HepG2 (cell line): ENCODE results near the gene MIF4GD. TPM values are rescaled to one million over a fixed set of nuclear protein-coding genes. Genes with fewer than 3 reads are reported as not detected.

Source experiments
- AGO1 ChIP-seq: fragments of 200-400 bp; formaldehyde crosslinking; IDR thresholded peaks from 2 replicates; pipeline ENCODE4 v1.6.1; 2017; ENCODE audit warnings: mild to moderate bottlenecking, low read depth, low read length, moderate library complexity; ENCODE audit not compliant: poor library complexity, severe bottlenecking
- AHR ChIP-seq: IDR thresholded peaks from 2 replicates; pipeline ENCODE4 v1.6.1; 2018; ENCODE audit warnings: missing genetic modification reagents, missing compliant biosample characterization
- CENPT ChIP-seq: sonication (generic); formaldehyde crosslinking; IDR thresholded peaks from 2 replicates; pipeline ENCODE4 v1.8.0; 2022; ENCODE audit warnings: low read depth, mild to moderate bottlenecking, moderate library complexity, missing genetic modification reagents
- CHCHD3 ChIP-seq: sonication (generic); formaldehyde crosslinking; IDR thresholded peaks from 2 replicates; pipeline ENCODE4 v1.8.0; 2022; ENCODE audit warnings: mild to moderate bottlenecking, missing genetic modification reagents, moderate library complexity
- FOXC1 ChIP-seq: sonication (generic); formaldehyde crosslinking; IDR thresholded peaks from 2 replicates; pipeline ENCODE4 v1.8.0; 2022; ENCODE audit warnings: mild to moderate bottlenecking, missing genetic modification reagents, borderline replicate concordance
- FOXK1 ChIP-seq: sonication (generic); formaldehyde crosslinking; IDR thresholded peaks from 2 replicates; pipeline ENCODE4 v1.4.0; 2020; ENCODE audit warnings: low read depth, missing genetic modification reagents, borderline replicate concordance
- FOXP1 ChIP-seq, 2 experiments: fragments of 450-650 bp in 1 of 2; IDR thresholded peaks; 2 replicates each; pipeline ENCODE4 v1.6.1; 2017 to 2018; ENCODE audit warnings: antibody characterized with exemption in 1 of 2
- KDM5B ChIP-seq: sonication (generic); formaldehyde crosslinking; IDR thresholded peaks from 2 replicates; pipeline ENCODE4 v1.4.0; 2020; ENCODE audit warnings: missing genetic modification reagents, mild to moderate bottlenecking, borderline replicate concordance
- KLF11 ChIP-seq: IDR thresholded peaks from 2 replicates; pipeline ENCODE4 v1.6.1; 2016; ENCODE audit warnings: missing compliant biosample characterization
- KLF6 ChIP-seq: IDR thresholded peaks from 2 replicates; pipeline ENCODE4 v1.8.0; 2016; ENCODE audit warnings: missing biosample characterization, missing genetic modification reagents
- MAFF ChIP-seq: IDR thresholded peaks from 2 replicates; pipeline ENCODE4 v1.6.1; 2011; ENCODE audit warnings: low read depth, low read length, improper control_type of control experiment
- NR2C2 ChIP-seq: sonication (generic); formaldehyde crosslinking; IDR thresholded peaks from 2 replicates; pipeline ENCODE4 v1.4.0; 2020; ENCODE audit warnings: missing genetic modification reagents, mild to moderate bottlenecking, moderate library complexity, borderline replicate concordance
- PHF21A ChIP-seq: sonication (generic); formaldehyde crosslinking; IDR thresholded peaks from 2 replicates; pipeline ENCODE4 v1.5.0; 2020; ENCODE audit warnings: mild to moderate bottlenecking, missing genetic modification reagents
- SMAD1 ChIP-seq: sonication (generic); formaldehyde crosslinking; IDR thresholded peaks from 2 replicates; pipeline ENCODE4 v1.4.0; 2020; ENCODE audit warnings: missing genetic modification reagents, low read depth, mild to moderate bottlenecking, borderline replicate concordance
- TCF7 ChIP-seq: sonication (generic); IDR thresholded peaks from 2 replicates; pipeline ENCODE4 v1.6.1; 2016; ENCODE audit warnings: antibody characterized with exemption, low read depth
- TP53 ChIP-seq: sonication (generic); formaldehyde crosslinking; conservative IDR thresholded peaks from 2 replicates; pipeline ENCODE4 v1.4.0; 2020; ENCODE audit warnings: missing genetic modification reagents
- ZFP37 ChIP-seq: sonication (generic); formaldehyde crosslinking; IDR thresholded peaks from 2 replicates; pipeline ENCODE4 v1.4.0; 2020; ENCODE audit warnings: missing genetic modification reagents, borderline replicate concordance
- ZNF546 ChIP-seq: sonication (generic); formaldehyde crosslinking; conservative IDR thresholded peaks from 2 replicates; pipeline ENCODE4 v1.8.1; 2023; ENCODE audit warnings: mild to moderate bottlenecking, missing genetic modification reagents
- ZNF737 ChIP-seq: sonication (generic); formaldehyde crosslinking; IDR thresholded peaks from 2 replicates; pipeline ENCODE4 v1.5.0; 2020; ENCODE audit warnings: missing genetic modification reagents, mild to moderate bottlenecking, borderline replicate concordance
- ZNF776 ChIP-seq: sonication (generic); formaldehyde crosslinking; IDR thresholded peaks from 2 replicates; pipeline ENCODE4 v1.4.0; 2020; ENCODE audit warnings: mild to moderate bottlenecking, missing genetic modification reagents
- ZSCAN22 ChIP-seq: sonication (generic); formaldehyde crosslinking; IDR thresholded peaks from 2 replicates; pipeline ENCODE4 v1.4.0; 2020; ENCODE audit warnings: mild to moderate bottlenecking, missing genetic modification reagents
- ZSCAN31 ChIP-seq: sonication (generic); formaldehyde crosslinking; IDR thresholded peaks from 2 replicates; pipeline ENCODE4 v1.5.0; 2020; ENCODE audit warnings: low read depth, mild to moderate bottlenecking, missing genetic modification reagents
- polyA plus RNA-seq, 8 experiments: library from polyadenylated mRNA; depleted of rRNA in 3 of 8; stranded (reverse) in 7 of 8; unstranded in 1 of 8; fragments of >200 nt; fragmentation: Illumina TruSeq in 4 of 8; extraction: Trizol in 4 of 8; gene quantifications; 2 replicates each; pipeline versions ENCODE4 v1.2.1 to v1.2.3, GENCODE V29; 2011 to 2016; ENCODE audit warnings: low read depth in 4 of 8, missing spikeins in 1 of 8, mixed read lengths in 1 of 8; ENCODE audit not compliant: insufficient read depth in 1 of 8
- total RNA-seq, 5 experiments: library from RNA; depleted of rRNA; stranded (reverse); fragments of >200 nt; fragmentation: Illumina TruSeq; extraction: Trizol; gene quantifications; 2 replicates each; pipeline ENCODE4 v1.2.3, GENCODE V29; 2016; ENCODE audit warnings: low read depth in 1 of 5
- TF ChIP-seq, protein P1 (sequence below): sonication (generic); formaldehyde crosslinking; IDR thresholded peaks from 2 replicates; pipeline ENCODE4 v1.4.0; 2020; ENCODE audit warnings: mild to moderate bottlenecking, low read depth, missing genetic modification reagents
- TF ChIP-seq, protein P2 (sequence below): sonication (generic); formaldehyde crosslinking; IDR thresholded peaks from 2 replicates; pipeline ENCODE4 v1.8.1; 2023; ENCODE audit warnings: mild to moderate bottlenecking, missing genetic modification reagents, borderline replicate concordance
- TF ChIP-seq, protein P3 (sequence below): sonication (generic); formaldehyde crosslinking; IDR thresholded peaks from 2 replicates; pipeline ENCODE4 v1.5.0; 2020; ENCODE audit warnings: missing genetic modification reagents
- TF ChIP-seq, protein P4 (sequence below): sonication (generic); formaldehyde crosslinking; IDR thresholded peaks from 2 replicates; pipeline ENCODE4 v1.5.1; 2020; ENCODE audit warnings: missing genetic modification reagents, mild to moderate bottlenecking, borderline replicate concordance

MIF4GD gene
- total and polyA plus RNA-seq, 2 of the 13 experiments (the other 11 are each of a cell fraction or from before 2014, with no cell fraction given): 14.0 to 28.0 TPM

DNA sequence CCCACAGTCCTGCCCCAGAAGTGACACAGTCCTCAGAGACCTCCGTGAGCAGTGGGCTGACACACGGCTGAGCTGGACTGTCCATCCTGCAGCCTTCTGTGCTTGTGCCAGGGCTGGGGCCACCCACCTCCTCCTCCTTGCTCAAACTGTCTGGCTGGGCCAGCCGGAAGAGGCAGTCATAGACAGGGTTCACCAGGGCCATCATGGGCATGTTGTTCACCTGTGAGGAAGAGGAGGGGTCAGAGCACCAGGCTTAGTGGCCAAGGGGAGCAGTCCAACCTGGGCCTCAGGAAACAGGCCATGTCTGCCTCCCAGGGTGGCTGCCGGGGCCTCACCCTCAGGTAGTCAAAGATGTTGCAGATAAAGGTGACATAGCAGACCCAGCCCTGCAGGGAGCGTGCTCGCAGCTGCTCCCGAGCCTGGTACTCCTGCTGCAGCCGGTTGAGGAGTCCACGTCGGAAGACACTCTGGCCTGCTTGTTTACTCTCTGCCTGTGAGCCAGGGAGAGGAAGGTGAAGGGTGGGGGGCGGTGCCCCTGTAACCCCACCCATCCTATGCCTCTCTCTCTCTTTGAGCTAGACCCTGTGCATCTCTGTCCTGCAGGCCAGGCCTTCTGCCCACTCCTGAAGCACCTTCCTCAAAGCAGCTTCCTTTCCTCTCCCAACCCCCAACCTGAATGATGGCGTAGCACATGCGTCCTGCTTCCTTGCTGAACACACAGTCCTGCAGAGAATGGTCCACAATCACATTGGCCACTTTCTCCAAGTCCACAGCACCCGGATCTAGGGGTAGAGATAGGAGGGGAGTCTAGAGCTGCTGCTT lies 3.4 kb downstream of the MIF4GD start (continued):
- TF ChIP-seq NR2C2: no peak
- peak; percentile 79; the same call in 1 of the 2 replicates for TF ChIP-seq FOXC1 (CRISPR knock-in tag)
- 0 out of 2 replicates have a peak, but pooled peaks have one; percentile 37 for TF ChIP-seq ZSCAN31 (CRISPR knock-in tag)
- TF ChIP-seq TP53: no peak
- no peak for TF ChIP-seq ZFP37
- TF ChIP-seq KDM5B: no peak; the same call in 1 of the 2 replicates
- TF ChIP-seq MAFF: no peak
- TF ChIP-seq ZSCAN22 (CRISPR knock-in tag): no peak
- 0 out of 2 replicates have a peak, but pooled peaks have one; percentile 50 for TF ChIP-seq ZNF546 (CRISPR knock-in tag)
- no peak for TF ChIP-seq FOXP1 (IDR thresholded peaks at IDR 0.05)
- peak; percentile 55 for TF ChIP-seq FOXP1 (CRISPR knock-in tag; IDR thresholded peaks at IDR 0.05)
- TF ChIP-seq, protein P1, sequence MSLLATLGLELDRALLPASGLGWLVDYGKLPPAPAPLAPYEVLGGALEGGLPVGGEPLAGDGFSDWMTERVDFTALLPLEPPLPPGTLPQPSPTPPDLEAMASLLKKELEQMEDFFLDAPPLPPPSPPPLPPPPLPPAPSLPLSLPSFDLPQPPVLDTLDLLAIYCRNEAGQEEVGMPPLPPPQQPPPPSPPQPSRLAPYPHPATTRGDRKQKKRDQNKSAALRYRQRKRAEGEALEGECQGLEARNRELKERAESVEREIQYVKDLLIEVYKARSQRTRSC (CRISPR knock-in tag): no peak
- no peak for TF ChIP-seq ZNF737 (CRISPR knock-in tag)
- peak; percentile 74 for TF ChIP-seq AGO1
- peak; percentile 94 for TF ChIP-seq FOXK1
- 0 out of 2 replicates have a peak, but pooled peaks have one; percentile 39 for TF ChIP-seq KLF6 (CRISPR knock-in tag)
- peak; percentile 71; the same call in 1 of the 2 replicates for TF ChIP-seq SMAD1
- no peak; the same call in 1 of the 2 replicates for TF ChIP-seq AHR (CRISPR knock-in tag)
- TF ChIP-seq TCF7: no peak
- TF ChIP-seq, protein P2, sequence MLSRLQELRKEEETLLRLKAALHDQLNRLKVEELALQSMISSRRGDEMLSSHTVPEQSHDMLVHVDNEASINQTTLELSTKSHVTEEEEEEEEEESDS (CRISPR knock-in tag): peak; percentile 68; the same call in 1 of the 2 replicates
- TF ChIP-seq PHF21A: peak; percentile 40; the same call in 1 of the 2 replicates
- TF ChIP-seq, protein P3, sequence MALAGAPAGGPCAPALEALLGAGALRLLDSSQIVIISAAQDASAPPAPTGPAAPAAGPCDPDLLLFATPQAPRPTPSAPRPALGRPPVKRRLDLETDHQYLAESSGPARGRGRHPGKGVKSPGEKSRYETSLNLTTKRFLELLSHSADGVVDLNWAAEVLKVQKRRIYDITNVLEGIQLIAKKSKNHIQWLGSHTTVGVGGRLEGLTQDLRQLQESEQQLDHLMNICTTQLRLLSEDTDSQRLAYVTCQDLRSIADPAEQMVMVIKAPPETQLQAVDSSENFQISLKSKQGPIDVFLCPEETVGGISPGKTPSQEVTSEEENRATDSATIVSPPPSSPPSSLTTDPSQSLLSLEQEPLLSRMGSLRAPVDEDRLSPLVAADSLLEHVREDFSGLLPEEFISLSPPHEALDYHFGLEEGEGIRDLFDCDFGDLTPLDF (CRISPR knock-in tag): no peak
- TF ChIP-seq, protein P4, sequence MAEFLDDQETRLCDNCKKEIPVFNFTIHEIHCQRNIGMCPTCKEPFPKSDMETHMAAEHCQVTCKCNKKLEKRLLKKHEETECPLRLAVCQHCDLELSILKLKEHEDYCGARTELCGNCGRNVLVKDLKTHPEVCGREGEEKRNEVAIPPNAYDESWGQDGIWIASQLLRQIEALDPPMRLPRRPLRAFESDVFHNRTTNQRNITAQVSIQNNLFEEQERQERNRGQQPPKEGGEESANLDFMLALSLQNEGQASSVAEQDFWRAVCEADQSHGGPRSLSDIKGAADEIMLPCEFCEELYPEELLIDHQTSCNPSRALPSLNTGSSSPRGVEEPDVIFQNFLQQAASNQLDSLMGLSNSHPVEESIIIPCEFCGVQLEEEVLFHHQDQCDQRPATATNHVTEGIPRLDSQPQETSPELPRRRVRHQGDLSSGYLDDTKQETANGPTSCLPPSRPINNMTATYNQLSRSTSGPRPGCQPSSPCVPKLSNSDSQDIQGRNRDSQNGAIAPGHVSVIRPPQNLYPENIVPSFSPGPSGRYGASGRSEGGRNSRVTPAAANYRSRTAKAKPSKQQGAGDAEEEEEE (CRISPR knock-in tag): no peak; the same call in 1 of the 2 replicates
- TF ChIP-seq KLF11 (CRISPR knock-in tag): 0 out of 2 replicates have a peak, but pooled peaks have one; percentile 21
- 0 out of 2 replicates have a peak, but pooled peaks have one; percentile 31 for TF ChIP-seq ZNF776 (CRISPR knock-in tag)
- no peak for TF ChIP-seq CENPT (CRISPR knock-in tag)
- no peak for TF ChIP-seq CHCHD3 (CRISPR knock-in tag)
